Measurements from ENCODE around the gene CASP6. TPM values are rescaled to one million over a fixed set of nuclear protein-coding genes. Genes with fewer than 3 reads are reported as not detected.

Gene CASP6
- total RNA-seq, 1 experiment from 2014 or later, result 30.5 TPM

DNA sequence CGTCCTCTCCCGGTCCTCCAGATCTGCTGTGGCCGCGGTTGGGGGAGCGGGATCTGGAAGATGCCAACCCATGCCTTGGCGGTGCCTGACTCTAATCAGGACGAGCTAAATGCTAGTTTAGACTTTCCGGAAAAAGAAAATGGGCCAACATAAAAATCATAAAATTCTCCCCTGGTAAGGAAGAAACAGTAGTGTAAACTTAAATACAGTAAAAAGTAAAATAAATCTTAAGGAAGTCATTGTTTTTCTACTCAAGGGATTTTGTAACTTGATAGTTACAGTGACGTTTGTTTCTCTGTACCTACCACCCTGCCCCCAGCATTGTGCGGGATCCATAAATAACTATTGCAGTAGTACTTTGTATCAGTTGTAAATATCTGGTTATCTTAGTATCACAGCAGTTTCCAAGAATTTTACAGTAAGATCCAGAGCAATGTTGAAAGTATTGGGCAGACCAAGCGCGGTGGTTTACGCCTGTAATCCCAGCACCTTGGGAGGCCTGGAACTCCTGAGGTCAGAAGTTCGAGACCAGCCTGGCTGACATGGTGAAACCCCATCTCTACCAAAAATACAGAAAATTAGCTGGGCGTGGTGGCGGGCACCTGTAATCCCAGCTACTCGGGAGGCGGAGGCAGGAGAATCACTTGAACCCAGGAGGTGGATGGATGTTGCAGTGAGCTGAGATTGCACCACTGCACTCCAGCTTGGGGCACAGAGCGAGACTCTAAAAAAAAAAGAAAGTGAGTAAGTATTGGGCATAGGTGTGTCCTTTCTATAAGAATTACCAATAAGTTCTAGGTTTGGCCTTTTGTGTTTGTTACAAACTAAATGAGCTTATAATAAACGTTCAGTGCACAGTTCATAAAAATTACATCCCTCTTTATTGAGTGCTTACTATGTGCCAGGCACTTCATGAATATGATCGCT is 27.6 kb upstream of the CASP6 start:
- Histone ChIP-seq H3K9me3 (ENCODE audit: low read depth, low read length, poor library complexity, severe bottlenecking) (no peaks in the 10 kb centered on the region), H3K36me3 (ENCODE audit: insufficient read depth, low read length, poor library complexity, severe bottlenecking) (no peaks in the 10 kb centered on the region), H3K4me1 (ENCODE audit: insufficient read depth, low read length, poor library complexity, severe bottlenecking) (peaks cover 11% of the 10 kb centered on the region), H3K27me3 (replicated peaks; ENCODE audit: insufficient read depth, low read depth, low read length, poor library complexity) (no peaks in the 10 kb centered on the region), H3K4me3 (ENCODE audit: low read depth, low read length, poor library complexity, severe bottlenecking) (peak overlapping the region; percentile 86), H3K27ac (ENCODE audit: low read depth, low read length, poor library complexity, severe bottlenecking) (peak overlapping the region; percentile 52)
- no peak for DNase-seq (ENCODE audit: low spot score)
- POLR2A ChIA-PET (ENCODE audit: low non-redundant PET), result no interaction called here
- BruUV-seq (replicated peaks), result no TSS peak
- intact Hi-C loops (cut with micrococcal nuclease; ENCODE audit: unreplicated experiment), result no loop called here
- TF ChIP-seq, protein P1, sequence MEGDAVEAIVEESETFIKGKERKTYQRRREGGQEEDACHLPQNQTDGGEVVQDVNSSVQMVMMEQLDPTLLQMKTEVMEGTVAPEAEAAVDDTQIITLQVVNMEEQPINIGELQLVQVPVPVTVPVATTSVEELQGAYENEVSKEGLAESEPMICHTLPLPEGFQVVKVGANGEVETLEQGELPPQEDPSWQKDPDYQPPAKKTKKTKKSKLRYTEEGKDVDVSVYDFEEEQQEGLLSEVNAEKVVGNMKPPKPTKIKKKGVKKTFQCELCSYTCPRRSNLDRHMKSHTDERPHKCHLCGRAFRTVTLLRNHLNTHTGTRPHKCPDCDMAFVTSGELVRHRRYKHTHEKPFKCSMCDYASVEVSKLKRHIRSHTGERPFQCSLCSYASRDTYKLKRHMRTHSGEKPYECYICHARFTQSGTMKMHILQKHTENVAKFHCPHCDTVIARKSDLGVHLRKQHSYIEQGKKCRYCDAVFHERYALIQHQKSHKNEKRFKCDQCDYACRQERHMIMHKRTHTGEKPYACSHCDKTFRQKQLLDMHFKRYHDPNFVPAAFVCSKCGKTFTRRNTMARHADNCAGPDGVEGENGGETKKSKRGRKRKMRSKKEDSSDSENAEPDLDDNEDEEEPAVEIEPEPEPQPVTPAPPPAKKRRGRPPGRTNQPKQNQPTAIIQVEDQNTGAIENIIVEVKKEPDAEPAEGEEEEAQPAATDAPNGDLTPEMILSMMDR (conservative IDR thresholded peaks at IDR 0.05; ENCODE audit: low read depth, low read length), result no peak
- no peak for TF ChIP-seq EZH2 (IDR thresholded peaks at IDR 0.05; ENCODE audit: borderline replicate concordance, low read depth, low read length, poor library complexity, severe bottlenecking)
- CTCF ChIA-PET, result interaction anchor here (0.6 kb wide), 1 partner anchor 74 kb away, joined by 7 read pairs; no protein-coding TSS in a partner anchor

DNA sequence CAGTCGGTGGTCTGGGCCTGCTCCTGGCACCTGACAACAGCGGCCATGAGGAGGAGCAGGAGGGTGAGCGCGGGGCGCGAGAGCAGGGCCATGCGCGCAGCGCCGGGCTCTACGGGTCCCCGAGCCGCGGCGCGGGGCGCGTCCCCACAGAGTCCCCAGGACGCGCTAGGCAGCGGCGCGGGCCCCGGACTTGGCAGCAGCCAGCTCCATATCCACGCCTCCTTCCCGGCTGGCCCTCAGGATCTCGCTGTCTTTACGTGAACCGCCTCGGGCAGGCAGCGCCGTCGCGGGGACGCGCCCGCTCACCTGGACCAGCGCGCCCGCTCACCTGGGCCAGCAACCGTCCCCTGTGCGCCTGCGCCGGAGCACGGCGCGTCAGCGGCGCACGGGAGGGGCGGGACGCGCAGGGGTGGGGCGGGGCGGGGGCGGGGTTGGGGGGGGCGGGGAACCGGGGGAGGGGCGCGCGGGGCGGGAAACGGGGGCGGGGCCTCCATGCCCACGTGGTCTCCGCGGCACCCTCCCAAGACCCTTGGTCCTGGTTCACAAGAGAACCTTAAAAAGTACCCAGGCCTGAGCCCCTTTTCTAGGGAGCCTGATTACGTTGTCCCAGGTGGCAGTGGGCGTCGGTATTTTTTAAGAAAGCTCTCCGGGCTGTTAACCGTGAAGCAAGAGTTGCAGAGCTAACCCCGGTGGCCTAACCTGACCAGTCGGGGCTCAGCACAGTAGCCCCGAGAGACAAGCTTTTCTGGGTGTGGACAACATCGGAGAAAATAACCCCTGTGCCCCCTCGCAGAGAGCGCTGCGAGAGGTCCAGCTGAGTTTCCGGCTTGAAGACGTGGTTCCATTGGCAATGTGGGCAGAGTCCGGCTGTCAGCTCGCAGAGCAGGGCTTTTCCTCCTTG is 26.7 kb upstream of the CASP6 start, which contains the start of gene PLA2G12A:
TSS of gene PLA2G12A (minus strand) at position 353 of the 901 bp plus-strand sequence. CDS start at position 92, 261 bp downstream.
- peak; percentile 71 for DNase-seq (ENCODE audit: low spot score)
- H3K27ac ChIP-seq (ENCODE audit: low read depth, low read length, poor library complexity, severe bottlenecking), result peak within 1 kb of the TSS; percentile 52
- POLR2A ChIA-PET (ENCODE audit: low non-redundant PET), result no interaction called here
- H3K4me3 ChIP-seq (ENCODE audit: low read depth, low read length, poor library complexity, severe bottlenecking), result peak within 1 kb of the TSS; percentile 86
- CTCF ChIA-PET, result no interaction called here
- no peaks in the 10 kb centered on the region for H3K36me3 ChIP-seq (ENCODE audit: insufficient read depth, low read length, poor library complexity, severe bottlenecking)
- TF ChIP-seq, protein P1 (conservative IDR thresholded peaks at IDR 0.05; ENCODE audit: low read depth, low read length), result no peak
- no peak for TF ChIP-seq EZH2 (IDR thresholded peaks at IDR 0.05; ENCODE audit: borderline replicate concordance, low read depth, low read length, poor library complexity, severe bottlenecking)
- no peaks in the 10 kb centered on the region for H3K9me3 ChIP-seq (ENCODE audit: low read depth, low read length, poor library complexity, severe bottlenecking)
- BruUV-seq (replicated peaks), result no TSS peak
- intact Hi-C loops (cut with micrococcal nuclease; ENCODE audit: unreplicated experiment), result no loop called here
- no peaks in the 10 kb centered on the region for H3K27me3 ChIP-seq (replicated peaks; ENCODE audit: insufficient read depth, low read depth, low read length, poor library complexity)
- peaks cover 11% of the 10 kb centered on the region for H3K4me1 ChIP-seq (ENCODE audit: insufficient read depth, low read length, poor library complexity, severe bottlenecking)

DNA sequence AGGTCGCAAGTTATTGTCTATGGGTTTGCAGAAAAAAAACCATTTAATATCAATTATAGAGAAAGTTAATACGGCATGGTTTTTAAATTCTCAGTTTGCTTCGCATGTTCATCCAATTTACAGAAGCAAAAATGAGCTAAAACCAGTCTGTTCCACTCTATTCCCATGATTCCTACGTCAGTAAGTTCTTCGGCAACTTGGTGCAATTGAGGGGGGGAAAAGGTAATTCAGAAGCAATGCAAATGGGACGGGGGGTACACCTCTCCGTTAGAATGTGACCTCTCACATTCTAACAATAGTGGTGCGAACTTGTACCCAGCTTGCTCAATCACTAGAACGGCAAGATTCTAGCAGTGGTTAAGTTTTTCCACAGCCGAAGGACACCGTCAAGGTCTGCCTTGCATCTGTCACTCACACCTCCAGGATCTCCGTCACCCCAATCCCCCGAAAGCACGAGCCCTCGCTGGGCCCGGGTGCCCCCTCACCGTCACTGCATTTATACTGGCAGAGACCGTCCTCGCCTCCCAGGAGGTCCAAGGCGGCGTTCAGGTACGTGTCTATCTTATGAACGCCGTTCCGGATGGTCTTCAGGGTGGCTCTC is 26.0 kb upstream of the CASP6 start:
- Histone ChIP-seq H3K36me3 (ENCODE audit: insufficient read depth, low read length, poor library complexity, severe bottlenecking) (no peaks in the 10 kb centered on the region), H3K9me3 (ENCODE audit: low read depth, low read length, poor library complexity, severe bottlenecking) (no peaks in the 10 kb centered on the region), H3K4me3 (ENCODE audit: low read depth, low read length, poor library complexity, severe bottlenecking) (peak overlapping the region; percentile 86), H3K27ac (ENCODE audit: low read depth, low read length, poor library complexity, severe bottlenecking) (peak overlapping the region; percentile 20), H3K27me3 (replicated peaks; ENCODE audit: insufficient read depth, low read depth, low read length, poor library complexity) (no peaks in the 10 kb centered on the region), H3K4me1 (ENCODE audit: insufficient read depth, low read length, poor library complexity, severe bottlenecking) (peaks cover 11% of the 10 kb centered on the region)
- POLR2A ChIA-PET (ENCODE audit: low non-redundant PET), result no interaction called here
- intact Hi-C loops (cut with micrococcal nuclease; ENCODE audit: unreplicated experiment), result no loop called here
- CTCF ChIA-PET, result no interaction called here
- DNase-seq (ENCODE audit: low spot score), result peak; percentile 17
- BruUV-seq (replicated peaks), result TSS peak; percentile 37
- TF ChIP-seq EZH2 (IDR thresholded peaks at IDR 0.05; ENCODE audit: borderline replicate concordance, low read depth, low read length, poor library complexity, severe bottlenecking), result no peak
- TF ChIP-seq, protein P1 (conservative IDR thresholded peaks at IDR 0.05; ENCODE audit: low read depth, low read length), result no peak

All from A673 (cell line).